ENCODE results near the gene FBXL17. TPM values are rescaled to one million over a fixed set of nuclear protein-coding genes. Genes with fewer than 3 reads are reported as not detected.

Gene FBXL17
- total and polyA plus RNA-seq, 2 of the 13 experiments (the other 11 are each of a cell fraction or from before 2014, with no cell fraction given), result 3.0 to 7.9 TPM

DNA sequence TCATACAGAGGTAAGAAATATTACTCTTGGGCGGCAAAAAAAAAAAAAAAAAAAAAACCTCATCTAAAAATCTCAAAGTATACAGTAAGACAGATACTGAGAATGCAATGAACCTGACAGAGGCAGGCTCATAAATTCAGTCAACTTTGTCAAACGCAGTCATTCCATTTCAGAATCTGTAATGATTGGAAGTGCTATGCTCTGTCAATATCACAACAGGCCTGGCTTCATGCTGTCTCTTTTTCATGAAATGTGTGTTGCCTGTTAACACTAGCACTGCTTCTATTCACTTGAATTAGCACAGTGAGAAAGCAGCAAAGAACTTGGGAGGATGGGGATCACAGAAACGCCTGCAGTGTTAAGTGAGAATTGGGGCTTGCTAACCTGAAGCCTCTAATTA lies 510.9 kb downstream of the FBXL17 start:
- H3K79me2 ChIP-seq (ENCODE audit: insufficient read depth, low read length), result no peaks in the 10 kb centered on the region
- no peak for ATAC-seq
- H3K4me2 ChIP-seq (ENCODE audit: low read depth, low read length), result no peak overlapping the region
- POLR2A ChIA-PET, result no interaction called here
- intact Hi-C loops (cut with micrococcal nuclease; ENCODE audit: unreplicated experiment) (no loop called here), in situ Hi-C loops (cut with HindIII; ENCODE audit: extremely low pct_ligation_motif_present, low pct_unique_long_range_greater_than_20kb) (no loop called here)
- no peak for FAIRE-seq
- H3K27me3 ChIP-seq (ENCODE audit: control insufficient read depth in 1 of 2, insufficient read depth in 2 of 2, low read length in 2 of 2), result no peaks in the 10 kb centered on the region
- no TSS peak for BruUV-seq (replicated peaks)
- TF ChIP-seq CSRNP2 (CRISPR knock-in tag; conservative IDR thresholded peaks at IDR 0.05; ENCODE audit: low read depth) (no peak), SOX5 (CRISPR knock-in tag; IDR thresholded peaks at IDR 0.05; ENCODE audit: borderline replicate concordance) (no peak), ZNF468 (CRISPR knock-in tag; IDR thresholded peaks at IDR 0.05) (no peak), SP140L (CRISPR knock-in tag; IDR thresholded peaks at IDR 0.05; ENCODE audit: borderline replicate concordance) (no peak), SCMH1 (CRISPR knock-in tag; IDR thresholded peaks at IDR 0.05; ENCODE audit: borderline replicate concordance) (no peak), HNF4G (IDR thresholded peaks at IDR 0.05; ENCODE audit: borderline replicate concordance, low read depth, low read length) (no peak), HNF4G (CRISPR knock-in tag; IDR thresholded peaks at IDR 0.05; ENCODE audit: borderline replicate concordance, low read depth) (no peak), ZNF850 (CRISPR knock-in tag; conservative IDR thresholded peaks at IDR 0.05) (no peak), ZNF546 (CRISPR knock-in tag; conservative IDR thresholded peaks at IDR 0.05) (no peak), ONECUT2 (CRISPR knock-in tag; IDR thresholded peaks at IDR 0.05) (no peak), NR1H2 (CRISPR knock-in tag; IDR thresholded peaks at IDR 0.05; ENCODE audit: borderline replicate concordance, low read depth) (no peak), NFIC (IDR thresholded peaks at IDR 0.05; ENCODE audit: low read length) (no peak), GATAD1 (CRISPR knock-in tag; IDR thresholded peaks at IDR 0.05) (no peak), ZNF562 (CRISPR knock-in tag; IDR thresholded peaks at IDR 0.05; ENCODE audit: borderline replicate concordance) (no peak), STAG1 (CRISPR knock-in tag; IDR thresholded peaks at IDR 0.05) (no peak), RXRA (CRISPR knock-in tag; IDR thresholded peaks at IDR 0.05) (no peak)
- H3K36me3 ChIP-seq (replicated peaks in 1 of 2; ENCODE audit: control insufficient read depth in 1 of 2, insufficient read depth in 2 of 2, low read length in 2 of 2), result no peaks in the 10 kb centered on the region
- H3K4me1 ChIP-seq (ENCODE audit: insufficient read depth, low read length), result no peaks in the 10 kb centered on the region
- no peaks in the 10 kb centered on the region for H4K20me1 ChIP-seq (ENCODE audit: insufficient read depth, low read length)
- WGBS (ENCODE audit: low lambda C conversion rate), result 89% methylated on average over 3 of the region's 3 CpGs
- H3K9me3 ChIP-seq (ENCODE audit: low read length), result no peaks in the 10 kb centered on the region
- H3K4me3 ChIP-seq (replicated peaks in 1 of 3; ENCODE audit: insufficient read depth in 1 of 3, low read depth in 2 of 3, low read length in 3 of 3), result no peak overlapping the region
- H3K27ac ChIP-seq (ENCODE audit: extremely low read length, insufficient read depth, low read length), result no peak overlapping the region
- H3K9ac ChIP-seq (ENCODE audit: insufficient read depth, low read depth, low read length), result no peak overlapping the region
- DNase-seq (ENCODE audit: low spot score), result no peak
- no peak overlapping the region for H2AFZ ChIP-seq (ENCODE audit: low read length)
- CTCF ChIA-PET (ENCODE audit: low intra/inter-chr PET ratio, low total read pairs), result no interaction called here
